AG04449 (cell line): ENCODE results near the gene ACSL5.

Experiments used
- CTCF ChIA-PET: fragments of 350-600 bp; formaldehyde crosslinking; extraction: SDS; loops from one replicate; lab custom pipeline; 2021; ENCODE audit warnings: antibody characterized with exemption; lab: Yijun Ruan, JAX
- POLR2A ChIA-PET: fragments of 400-600, 350-600 bp; formaldehyde crosslinking; extraction: SDS; loops from one replicate; lab custom pipeline; 2020; ENCODE audit warnings: antibody characterized with exemption, inconsistent platforms; lab: Yijun Ruan, JAX
- DNase-seq: peaks from one replicate; pipeline ENCODE4 v3.0.0-alpha.2; 2010; ENCODE audit warnings: low read depth, low spot score
- H3K4me3 ChIP-seq: 2 replicates; pipeline ENCODE4 v1.5.1; 2011; ENCODE audit warnings: low read depth, mild to moderate bottlenecking, control low read depth, low read length
- TF ChIP-seq, protein P1 (sequence below): IDR thresholded peaks from one replicate; pipeline ENCODE4 v1.5.1; 2011; ENCODE audit warnings: mild to moderate bottlenecking, moderate library complexity, low read length, control low read depth, inconsistent platforms; ENCODE audit not compliant: insufficient read depth; ENCODE audit errors: missing control alignments

The ACSL5 gene

DNA sequence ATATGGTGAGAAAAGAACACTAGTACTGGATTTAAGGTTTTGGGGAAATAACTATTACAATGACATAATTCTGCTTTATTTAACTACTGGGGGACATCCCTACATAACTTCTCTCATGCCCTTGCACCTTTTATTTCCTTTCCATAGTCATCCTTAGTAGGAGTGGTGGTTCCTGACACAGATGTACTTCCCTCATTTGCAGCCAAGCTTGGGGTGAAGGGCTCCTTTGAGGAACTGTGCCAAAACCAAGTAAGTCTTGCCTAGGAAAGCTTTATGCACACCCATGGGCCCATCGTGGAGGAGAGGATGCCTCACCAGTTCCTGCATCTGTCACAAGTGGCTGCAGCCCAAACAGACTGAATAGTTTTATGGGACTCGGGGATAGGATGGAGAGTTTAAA, 52.2 kb downstream of the ACSL5 start:
- POLR2A ChIA-PET = no interaction called here
- no peak for DNase-seq
- H3K4me3 ChIP-seq = no peak overlapping the region
- TF ChIP-seq, protein P1, sequence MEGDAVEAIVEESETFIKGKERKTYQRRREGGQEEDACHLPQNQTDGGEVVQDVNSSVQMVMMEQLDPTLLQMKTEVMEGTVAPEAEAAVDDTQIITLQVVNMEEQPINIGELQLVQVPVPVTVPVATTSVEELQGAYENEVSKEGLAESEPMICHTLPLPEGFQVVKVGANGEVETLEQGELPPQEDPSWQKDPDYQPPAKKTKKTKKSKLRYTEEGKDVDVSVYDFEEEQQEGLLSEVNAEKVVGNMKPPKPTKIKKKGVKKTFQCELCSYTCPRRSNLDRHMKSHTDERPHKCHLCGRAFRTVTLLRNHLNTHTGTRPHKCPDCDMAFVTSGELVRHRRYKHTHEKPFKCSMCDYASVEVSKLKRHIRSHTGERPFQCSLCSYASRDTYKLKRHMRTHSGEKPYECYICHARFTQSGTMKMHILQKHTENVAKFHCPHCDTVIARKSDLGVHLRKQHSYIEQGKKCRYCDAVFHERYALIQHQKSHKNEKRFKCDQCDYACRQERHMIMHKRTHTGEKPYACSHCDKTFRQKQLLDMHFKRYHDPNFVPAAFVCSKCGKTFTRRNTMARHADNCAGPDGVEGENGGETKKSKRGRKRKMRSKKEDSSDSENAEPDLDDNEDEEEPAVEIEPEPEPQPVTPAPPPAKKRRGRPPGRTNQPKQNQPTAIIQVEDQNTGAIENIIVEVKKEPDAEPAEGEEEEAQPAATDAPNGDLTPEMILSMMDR = no peak
- CTCF ChIA-PET = interaction anchor here (2.1 kb wide), 1 partner anchor 9 kb away, joined by 16 read pairs; no protein-coding TSS in a partner anchor

DNA sequence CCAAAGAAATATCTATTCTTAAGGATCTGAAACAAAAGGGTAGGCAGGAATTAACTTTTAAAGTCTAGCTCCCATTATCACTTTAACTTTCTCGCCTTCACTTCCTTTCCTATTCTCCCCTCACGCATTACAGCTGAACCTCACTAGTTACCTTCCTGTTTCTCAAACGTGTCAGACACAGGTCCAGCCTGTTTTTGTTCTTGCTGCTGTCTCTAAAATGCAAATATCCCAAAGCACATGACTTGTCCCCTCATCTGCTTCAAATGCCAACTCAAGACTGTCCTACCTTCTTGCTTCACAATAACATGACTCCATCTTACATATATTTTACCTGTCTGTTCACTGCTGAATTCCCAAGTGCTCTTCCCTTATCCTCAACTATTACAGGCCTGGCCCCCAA, 55.2 kb downstream of the ACSL5 start:
- CTCF ChIA-PET = no interaction called here
- POLR2A ChIA-PET = no interaction called here
- DNase-seq = no peak

DNA sequence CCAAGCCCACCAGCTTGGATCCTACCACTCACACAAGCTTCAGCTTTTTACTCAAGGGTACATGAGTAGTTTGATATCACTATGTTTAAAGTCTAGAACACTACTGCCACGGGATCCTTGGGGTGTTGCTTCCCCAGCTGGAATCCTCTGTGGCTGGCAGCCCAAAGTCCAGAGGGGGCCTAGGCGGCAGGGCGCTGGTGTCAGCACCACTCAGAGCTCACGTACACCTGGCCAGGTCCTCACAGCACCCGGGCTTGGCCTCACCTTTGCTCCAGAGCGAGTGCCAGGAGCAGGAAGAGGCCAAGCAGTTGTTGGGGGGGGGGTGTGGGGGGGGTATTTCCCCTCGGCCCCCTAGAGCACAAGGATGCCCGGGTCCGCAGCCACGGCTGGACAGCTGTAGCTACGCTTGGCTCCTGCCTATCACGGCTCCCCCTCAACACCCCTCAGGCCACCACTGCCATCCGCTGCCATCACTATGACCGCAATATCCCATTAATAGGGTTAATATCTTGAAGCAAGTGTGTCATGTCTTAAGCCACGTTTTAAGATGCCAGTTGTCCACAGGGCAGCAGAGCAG, 55.8 kb downstream of the ACSL5 start:
- CTCF ChIA-PET = no interaction called here

More for the DNA sequence above, 55.2 kb downstream of the ACSL5 start:
- TF ChIP-seq, protein P1 = no peak
- no peak overlapping the region for H3K4me3 ChIP-seq

DNA sequence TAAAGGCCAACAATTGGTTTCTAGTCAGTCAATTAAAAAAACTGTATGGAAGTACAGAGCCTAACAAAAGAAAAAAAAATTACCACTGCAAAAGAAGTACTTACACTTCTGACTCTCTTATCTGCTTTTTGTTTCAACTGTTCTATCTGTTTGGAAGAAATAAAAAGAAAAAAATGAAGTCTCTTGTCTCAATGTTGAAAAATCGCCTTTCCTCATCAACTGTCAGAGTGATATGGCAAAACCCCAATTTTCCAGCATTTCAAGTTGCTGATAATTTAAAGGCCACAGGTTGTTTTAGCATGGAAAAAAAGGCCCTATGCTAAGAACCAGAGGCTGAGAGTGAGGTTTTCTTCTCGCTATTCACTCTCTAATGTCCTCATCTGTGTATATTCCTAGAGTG, 59.2 kb downstream of the ACSL5 start:
- TF ChIP-seq, protein P1 = no peak
- DNase-seq = no peak
- H3K4me3 ChIP-seq = no peak overlapping the region
- ChIA-PET POLR2A (no interaction called here), CTCF (interaction anchor here (0.6 to 2.2 kb wide), 3 partner anchors 121 to 316 kb away, joined by 3 to 8 read pairs (median 4); no protein-coding TSS in a partner anchor)

More for the DNA sequence above, 55.8 kb downstream of the ACSL5 start:
- no peak for DNase-seq
- H3K4me3 ChIP-seq = no peak overlapping the region
- POLR2A ChIA-PET = no interaction called here
- TF ChIP-seq, protein P1 = no peak

DNA sequence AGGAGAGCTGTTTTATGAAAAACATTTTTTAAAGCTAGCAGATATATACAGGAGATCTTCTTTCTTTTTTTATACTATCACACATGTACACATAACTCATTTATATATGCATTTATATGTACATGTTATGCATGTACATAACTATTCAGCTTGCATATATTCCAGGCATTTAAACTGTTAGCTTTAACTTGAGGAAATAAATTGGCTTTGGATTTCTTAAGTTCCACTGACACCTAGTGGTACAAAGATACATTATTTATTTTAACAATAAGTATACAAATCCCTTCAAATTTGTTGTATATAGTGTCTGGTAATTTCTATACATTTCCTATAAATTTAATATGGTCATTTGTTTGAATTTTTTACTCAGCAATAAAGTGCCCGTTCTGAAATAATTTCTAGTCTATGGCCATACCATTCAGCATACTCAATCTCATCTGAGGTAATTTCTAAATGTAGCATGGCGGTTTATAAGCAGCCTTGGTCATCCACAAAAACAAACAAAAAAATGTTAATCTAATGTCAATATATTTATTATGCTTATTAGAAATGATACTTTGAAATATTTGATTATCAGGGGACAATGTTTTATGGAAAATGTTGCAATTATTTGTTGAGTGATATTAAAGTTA, 61.2 kb downstream of the ACSL5 start:
- POLR2A ChIA-PET = interaction anchor here (0.6 to 1.2 kb wide), 2 partner anchors 12 to 52 kb away, joined by 3 to 5 read pairs; partner anchors contain the start of genes VTI1A and ZDHHC6
- no peak for DNase-seq
- TF ChIP-seq, protein P1 = peak; percentile 11

DNA sequence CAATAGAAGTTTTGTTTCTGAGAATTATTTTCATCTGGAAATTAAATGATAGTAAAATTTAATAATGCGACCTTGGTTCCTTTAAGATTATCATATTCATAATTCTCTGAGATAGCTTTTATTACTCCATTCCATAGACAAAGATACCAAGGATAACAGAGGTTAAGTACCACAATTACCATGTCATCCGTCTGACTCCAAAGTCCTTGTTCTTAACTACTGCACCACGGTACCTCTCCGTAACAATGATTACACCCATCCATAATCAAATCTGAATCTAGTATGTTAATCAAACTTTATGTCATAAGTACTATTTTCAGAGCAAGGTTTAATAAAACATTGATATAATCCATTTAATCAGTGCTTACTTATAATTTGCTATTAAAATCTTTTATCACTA, 64.4 kb downstream of the ACSL5 start:
- DNase-seq = no peak
- POLR2A ChIA-PET = no interaction called here
- CTCF ChIA-PET = interaction anchor here (1.1 kb wide), 1 partner anchor 130 kb away, joined by 4 read pairs; no protein-coding TSS in a partner anchor
- H3K4me3 ChIP-seq = no peak overlapping the region
- TF ChIP-seq, protein P1 = no peak

More for the DNA sequence above, 61.2 kb downstream of the ACSL5 start:
- CTCF ChIA-PET = interaction anchor here (0.6 to 4.6 kb wide), 24 partner anchors 10 to 950 kb away, joined by 3 to 25 read pairs (median 4); partner anchors contain the start of gene ZDHHC6
- no peak overlapping the region for H3K4me3 ChIP-seq
